Gastrocnemius medialis (tissue), 4 donors: ENCODE measurements around the gene TP53INP2.
A peak's percentile ranks its signal among the peaks of the same experiment; 100 is the strongest.

Source experiments
- POLR2A ChIP-seq, 2 donors: fragments of 450-650 bp; IDR thresholded peaks; one replicate each; pipeline ENCODE4 v1.6.1; 2017; ENCODE audit warnings: antibody characterized with exemption in 2 of 2, mild to moderate bottlenecking in 2 of 2, moderate library complexity in 2 of 2
- TF ChIP-seq, protein P1 (sequence below), 5 experiments: fragments of 450-650 bp in 3 of 5; fragments of 200-600 bp in 2 of 5; sonication (generic) in 2 of 5; IDR thresholded peaks in 4 of 5; conservative IDR thresholded peaks in 1 of 5; 1 replicate in 4 of 5; 2 replicates in 1 of 5; pipeline ENCODE4 v1.5.1; 2016 to 2019; ENCODE audit warnings: antibody characterized with exemption in 5 of 5, mild to moderate bottlenecking in 3 of 5, moderate library complexity in 3 of 5

DNA sequence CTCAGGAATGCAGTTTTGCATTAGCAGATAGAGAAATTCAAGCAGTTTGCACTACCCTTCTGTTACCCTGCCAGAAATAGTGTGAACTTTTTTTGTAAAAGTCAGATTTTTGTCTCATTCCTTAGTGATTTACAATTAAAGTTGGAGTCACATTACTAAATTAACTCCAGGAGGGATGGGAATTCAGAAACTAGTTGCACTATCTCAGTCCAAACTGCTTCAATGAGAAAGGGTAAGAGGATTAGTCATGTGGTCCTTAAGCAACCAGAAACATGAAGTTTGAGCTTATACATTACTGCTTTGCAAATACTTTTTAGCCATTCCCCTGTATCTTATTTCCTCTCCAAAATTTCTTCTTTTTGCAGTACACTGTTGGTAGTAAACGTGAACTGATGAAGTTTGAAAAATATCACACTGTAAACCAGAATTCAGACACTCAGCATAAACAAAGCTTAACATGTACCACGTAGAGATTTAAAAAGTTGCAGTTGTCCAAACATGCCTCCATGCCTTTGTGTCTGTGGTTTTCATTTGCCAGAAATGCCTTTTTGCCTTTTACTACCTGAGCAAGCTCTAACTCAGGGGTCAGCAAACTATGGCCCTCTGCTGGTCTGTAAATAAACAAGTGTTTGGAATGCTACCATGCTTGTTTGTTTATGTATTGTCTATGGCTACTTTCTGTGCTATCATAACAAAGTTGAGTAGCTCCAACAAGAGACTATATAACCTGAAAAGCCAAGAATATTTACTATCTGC, 49.7 kb downstream of the TP53INP2 start:
- TF ChIP-seq, protein P1, sequence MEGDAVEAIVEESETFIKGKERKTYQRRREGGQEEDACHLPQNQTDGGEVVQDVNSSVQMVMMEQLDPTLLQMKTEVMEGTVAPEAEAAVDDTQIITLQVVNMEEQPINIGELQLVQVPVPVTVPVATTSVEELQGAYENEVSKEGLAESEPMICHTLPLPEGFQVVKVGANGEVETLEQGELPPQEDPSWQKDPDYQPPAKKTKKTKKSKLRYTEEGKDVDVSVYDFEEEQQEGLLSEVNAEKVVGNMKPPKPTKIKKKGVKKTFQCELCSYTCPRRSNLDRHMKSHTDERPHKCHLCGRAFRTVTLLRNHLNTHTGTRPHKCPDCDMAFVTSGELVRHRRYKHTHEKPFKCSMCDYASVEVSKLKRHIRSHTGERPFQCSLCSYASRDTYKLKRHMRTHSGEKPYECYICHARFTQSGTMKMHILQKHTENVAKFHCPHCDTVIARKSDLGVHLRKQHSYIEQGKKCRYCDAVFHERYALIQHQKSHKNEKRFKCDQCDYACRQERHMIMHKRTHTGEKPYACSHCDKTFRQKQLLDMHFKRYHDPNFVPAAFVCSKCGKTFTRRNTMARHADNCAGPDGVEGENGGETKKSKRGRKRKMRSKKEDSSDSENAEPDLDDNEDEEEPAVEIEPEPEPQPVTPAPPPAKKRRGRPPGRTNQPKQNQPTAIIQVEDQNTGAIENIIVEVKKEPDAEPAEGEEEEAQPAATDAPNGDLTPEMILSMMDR (IDR thresholded peaks at IDR 0.05 in 4 of 5, conservative IDR thresholded peaks at IDR 0.05 in 1 of 5): peak in 1 of 5 experiments; percentile 25
- no peak for TF ChIP-seq POLR2A (IDR thresholded peaks at IDR 0.05)
